G401 (cell line): ENCODE results near the gene NFKBIB. TPM values are rescaled to one million over a fixed set of nuclear protein-coding genes. Genes with fewer than 3 reads are reported as not detected.
"Not testable (repeated sequence)": the region's sequence is repeated elsewhere in the genome, so short reads cannot be mapped to it uniquely, and the experiment has no call there.

Experiments
- DNase-seq: peaks from one replicate; pipeline ENCODE4 v3.0.0-alpha.2; 2015; ENCODE audit warnings: low spot score
- in situ Hi-C: cut with HindIII; loops from 2 replicates; pipeline ENCODE4 v1.10.0; 2016; ENCODE audit warnings: low sequenced_read_pairs, mixed read lengths
- total RNA-seq: library from RNA; depleted of rRNA; stranded (reverse); fragments of >200 nt; shearing (Covaris generic); gene quantifications from 2 replicates; pipeline ENCODE4 v1.2.3, GENCODE V29; 2014; rRNA removed

The NFKBIB gene, protein sequence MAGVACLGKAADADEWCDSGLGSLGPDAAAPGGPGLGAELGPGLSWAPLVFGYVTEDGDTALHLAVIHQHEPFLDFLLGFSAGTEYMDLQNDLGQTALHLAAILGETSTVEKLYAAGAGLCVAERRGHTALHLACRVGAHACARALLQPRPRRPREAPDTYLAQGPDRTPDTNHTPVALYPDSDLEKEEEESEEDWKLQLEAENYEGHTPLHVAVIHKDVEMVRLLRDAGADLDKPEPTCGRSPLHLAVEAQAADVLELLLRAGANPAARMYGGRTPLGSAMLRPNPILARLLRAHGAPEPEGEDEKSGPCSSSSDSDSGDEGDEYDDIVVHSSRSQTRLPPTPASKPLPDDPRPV
- total RNA-seq, result 48.1 and 63.2 TPM in 2 replicates

DNA sequence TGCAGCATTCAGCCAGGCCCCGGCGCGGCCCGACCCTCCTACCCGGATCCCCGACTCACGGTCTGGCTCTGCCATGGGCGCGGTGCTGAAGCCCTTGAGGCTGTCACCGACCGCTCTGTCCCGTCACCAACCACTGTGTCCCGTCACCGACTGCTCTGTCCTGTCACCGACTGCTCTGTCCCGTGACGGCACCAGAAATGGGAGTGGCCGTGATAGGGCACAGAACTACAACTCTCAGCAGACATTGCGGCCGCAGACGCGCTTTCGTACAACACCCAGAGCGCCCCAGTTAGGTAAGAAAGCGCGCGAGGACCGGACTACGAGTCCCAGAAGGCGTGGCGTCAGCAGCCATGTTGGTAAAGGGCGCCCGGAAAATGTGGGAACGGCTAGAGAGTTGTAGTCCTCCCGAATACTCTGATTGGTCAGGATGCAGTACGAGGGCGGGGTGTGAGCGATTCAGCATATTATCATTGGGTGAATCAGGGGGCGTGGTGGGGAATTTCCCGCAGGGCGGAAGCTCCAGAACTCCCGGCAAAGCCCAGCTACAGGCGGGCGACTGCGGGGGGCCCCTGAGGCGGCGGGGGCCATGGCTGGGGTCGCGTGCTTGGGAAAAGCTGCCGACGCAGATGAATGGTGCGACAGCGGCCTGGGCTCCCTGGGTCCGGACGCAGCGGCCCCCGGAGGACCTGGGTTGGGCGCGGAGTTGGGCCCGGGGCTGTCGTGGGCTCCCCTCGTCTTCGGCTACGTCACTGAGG, at the start of gene NFKBIB, which contains the start of gene SIRT2:
Gene NFKBIB, plus strand, starts transcription at position 523 of the 755 bp plus-strand sequence. Its CDS starts 64 bp downstream, at position 587.
Gene SIRT2, minus strand, starts transcription at position 172 of the 755 bp plus-strand sequence. Its CDS starts 97 bp downstream, at position 75.
- DNase-seq, result peak; percentile 100
- in situ Hi-C loops, result no loop called here

DNA sequence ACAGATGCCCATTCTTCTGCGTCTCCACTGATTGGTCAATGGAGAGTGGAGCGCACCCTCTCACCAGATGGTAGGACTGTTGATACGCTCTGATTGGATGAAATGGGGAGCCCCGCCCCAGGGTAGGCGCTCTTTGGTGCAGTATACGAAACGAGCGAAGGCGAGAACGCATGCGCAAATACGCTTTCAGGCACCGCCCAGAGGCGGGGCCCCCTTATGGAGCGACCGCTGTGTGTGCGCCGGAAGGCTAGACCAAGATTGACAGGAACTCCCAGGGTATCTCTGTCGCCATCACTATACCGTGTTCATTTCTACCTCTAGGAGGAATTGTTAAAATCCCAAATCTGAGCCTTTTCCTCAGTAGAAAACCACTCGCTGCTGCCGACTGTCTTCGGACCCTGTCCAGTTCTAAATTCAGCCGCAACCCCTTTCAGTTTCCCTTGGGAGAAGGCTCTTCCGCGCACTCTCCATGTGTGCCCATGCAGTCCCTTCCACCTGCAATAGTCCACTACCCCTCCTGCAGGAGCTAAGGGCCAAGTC, 49.3 kb upstream of the NFKBIB start:
- in situ Hi-C loops, result no loop called here

DNA sequence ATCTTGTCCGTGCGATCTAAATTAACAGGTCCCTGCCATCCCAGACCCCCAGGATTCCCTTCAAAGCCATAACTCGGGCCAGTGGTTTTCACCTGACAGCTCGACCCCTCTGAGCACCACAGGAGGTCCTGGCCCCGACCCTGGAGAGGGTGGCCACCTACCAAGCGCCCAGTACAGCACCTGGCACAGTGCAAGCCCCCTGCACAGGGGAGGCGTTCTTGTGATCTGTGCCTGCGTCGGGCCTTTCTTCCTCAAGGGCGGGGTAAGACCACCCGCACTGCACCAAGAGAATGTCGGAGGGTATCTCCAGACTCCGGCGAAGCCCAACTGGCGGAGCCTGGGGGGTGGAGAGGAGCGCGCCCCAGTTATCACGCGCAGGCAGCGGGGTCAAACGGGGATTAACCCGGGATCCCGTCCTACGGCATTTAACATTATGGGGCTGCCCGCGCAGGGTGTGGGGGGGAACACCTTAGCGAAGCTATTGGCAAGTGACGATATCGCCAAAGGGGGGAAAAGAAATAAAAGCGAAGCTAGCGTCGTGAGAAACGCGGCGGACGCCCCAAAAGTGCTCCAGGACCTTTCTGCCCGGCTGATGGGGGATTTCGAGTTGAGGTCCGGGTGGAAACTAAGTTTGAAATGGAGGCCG, 48.7 kb upstream of the NFKBIB start:
- DNase-seq, result no peak
- in situ Hi-C loops, result no loop called here

More for the DNA sequence above, 49.3 kb upstream of the NFKBIB start:
- no peak for DNase-seq

DNA sequence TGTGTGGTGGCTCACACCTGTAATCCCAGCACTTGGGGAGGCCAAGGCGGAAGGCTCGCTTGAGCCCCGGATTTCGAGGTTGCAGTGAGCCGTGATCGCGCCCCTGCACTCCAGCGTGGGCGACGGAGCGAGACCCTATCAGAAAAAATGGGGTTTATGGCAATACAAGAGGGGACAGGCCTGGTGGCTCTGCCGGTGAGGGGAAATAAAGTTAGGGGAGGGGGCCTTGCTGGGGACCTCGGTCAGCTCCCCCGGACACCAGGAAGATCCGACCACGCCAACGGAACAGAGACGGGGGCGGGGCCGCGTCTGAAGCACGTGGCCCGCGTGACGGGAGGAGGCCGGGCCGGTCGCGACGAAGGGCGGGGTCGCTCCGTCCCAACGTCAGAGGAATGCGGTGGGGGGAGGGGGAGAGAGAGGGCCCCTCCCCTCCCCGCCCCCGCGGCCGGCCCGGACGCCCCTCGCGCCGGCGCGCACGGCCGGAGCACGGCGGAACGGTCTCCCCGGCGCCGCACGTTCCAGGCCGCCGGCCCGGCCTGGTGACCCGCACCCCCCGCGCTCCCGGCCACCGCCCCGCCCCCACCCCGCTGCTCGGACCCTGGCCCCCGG, 48.0 kb upstream of the NFKBIB start:
- DNase-seq, result peak; percentile 91
- in situ Hi-C loops, result no loop called here

DNA sequence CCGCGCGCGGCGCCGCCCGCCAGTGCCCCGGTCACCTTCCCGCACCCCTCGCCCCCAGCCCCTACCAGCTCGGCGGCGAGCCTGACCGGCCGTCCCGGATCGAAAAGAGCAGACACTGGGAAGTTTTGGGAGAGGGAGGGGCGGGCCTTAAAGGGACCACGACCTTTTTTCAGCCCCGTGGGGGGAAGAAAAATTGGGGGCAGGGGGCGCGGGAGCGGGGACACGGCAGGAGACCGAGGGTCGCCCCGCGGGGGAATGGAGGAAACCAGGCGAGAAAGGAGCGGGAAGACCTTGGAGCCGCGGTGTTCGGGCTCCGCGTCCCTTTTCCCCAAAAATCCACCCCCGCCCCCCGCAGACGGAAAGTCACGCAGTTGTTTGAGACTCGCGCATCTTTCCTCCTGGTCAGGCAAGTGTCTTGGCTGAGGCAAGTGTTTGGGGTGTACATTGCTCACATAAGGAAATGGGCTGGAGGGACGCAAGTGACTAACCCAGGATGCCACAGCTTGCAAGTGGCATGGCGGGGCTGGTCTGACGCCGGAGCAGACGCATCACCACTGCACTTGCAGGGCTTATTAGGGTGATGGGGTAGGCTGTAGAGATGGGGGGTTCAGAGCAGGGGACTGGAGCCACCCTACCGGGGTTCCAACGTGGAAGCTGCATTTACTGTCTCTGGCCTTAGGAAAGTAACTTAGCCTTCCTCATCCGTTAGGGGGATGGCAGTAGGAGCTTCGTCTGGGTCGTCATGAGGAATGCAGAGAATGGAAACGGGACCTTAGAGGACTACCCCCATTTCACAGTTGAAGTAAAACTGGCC, 47.3 kb upstream of the NFKBIB start:
- DNase-seq, result peak; percentile 55
- in situ Hi-C loops, result no loop called here

DNA sequence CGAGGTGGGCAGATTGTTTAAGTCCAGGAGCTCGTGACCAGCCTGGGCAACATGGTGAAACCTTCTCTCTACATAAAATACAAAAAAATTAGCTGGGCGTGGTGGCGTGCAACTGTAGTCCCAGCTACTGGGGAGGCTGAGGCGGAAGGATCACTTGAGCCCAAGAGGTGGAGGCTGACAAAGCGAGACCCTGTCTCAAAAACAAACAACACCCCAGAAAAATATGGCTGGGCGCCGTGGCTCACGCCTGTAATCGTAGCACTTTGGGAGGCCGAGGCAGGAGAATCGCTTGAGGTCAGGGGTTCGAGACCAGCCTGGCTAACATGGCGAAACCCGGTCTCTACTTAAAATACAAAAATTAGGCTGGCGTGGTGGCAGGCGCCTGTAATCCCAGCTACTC, 46.6 kb upstream of the NFKBIB start:
- no peak for DNase-seq
- in situ Hi-C loops, result no loop called here

DNA sequence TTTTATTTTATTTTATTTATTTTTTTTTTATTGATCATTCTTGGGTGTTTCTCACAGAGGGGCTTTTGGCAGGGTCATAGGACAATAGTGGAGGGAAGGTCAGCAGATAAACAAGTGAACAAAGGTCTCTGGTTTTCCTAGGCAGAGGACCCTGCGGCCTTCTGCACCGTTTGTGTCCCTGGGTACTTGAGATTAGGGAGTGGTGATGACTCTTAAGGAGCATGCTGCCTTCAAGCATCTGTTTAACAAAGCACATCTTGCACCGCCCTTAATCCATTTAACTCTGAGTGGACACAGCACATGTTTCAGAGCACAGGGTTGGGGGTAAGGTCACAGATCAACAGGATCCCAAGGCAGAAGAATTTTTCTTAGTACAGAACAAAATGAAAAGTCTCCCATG, 44.8 kb upstream of the NFKBIB start:
- in situ Hi-C loops, result not testable (repeated sequence)

DNA sequence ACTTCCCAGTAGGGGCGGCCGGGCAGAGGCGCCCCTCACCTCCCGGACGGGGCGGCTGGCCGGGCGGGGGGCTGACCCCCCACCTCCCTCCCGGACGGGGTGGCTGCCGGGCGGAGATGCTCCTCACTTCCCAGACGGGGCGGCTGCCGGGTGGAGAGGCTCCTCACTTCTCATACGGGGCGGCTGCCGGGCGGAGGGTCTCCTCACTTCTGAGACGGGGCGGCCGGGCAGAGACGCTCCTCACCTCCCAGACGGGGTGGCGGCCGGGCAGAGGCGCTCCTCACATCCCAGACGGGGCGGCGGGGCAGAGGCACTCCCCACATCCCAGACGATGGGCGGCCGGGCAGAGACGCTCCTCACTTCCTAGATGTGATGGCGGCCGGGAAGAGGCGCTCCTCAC, 44.0 kb upstream of the NFKBIB start:
- in situ Hi-C loops, DNase-seq: not testable (repeated sequence)

More for the DNA sequence above, 44.8 kb upstream of the NFKBIB start:
- not testable (repeated sequence) for DNase-seq

DNA sequence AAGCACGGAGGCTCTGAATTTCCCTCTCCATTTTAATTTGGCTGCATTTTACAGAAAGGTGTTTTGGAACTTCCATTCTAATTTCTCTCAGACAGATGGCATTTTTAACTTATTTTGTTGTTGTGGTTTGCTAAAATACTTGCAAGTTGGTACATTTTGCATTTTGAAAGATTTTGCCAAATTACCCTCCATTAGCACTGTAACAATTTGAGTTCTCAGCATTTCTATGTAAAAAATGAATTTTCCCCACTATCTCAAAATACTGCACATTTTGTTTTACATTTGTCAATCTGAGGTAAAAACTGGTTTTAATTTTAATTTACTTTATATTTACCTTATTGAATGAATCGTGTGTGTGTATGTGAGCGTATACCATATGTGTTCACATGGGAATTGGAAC, 43.0 kb upstream of the NFKBIB start:
- DNase-seq, result no peak
- in situ Hi-C loops, result no loop called here

DNA sequence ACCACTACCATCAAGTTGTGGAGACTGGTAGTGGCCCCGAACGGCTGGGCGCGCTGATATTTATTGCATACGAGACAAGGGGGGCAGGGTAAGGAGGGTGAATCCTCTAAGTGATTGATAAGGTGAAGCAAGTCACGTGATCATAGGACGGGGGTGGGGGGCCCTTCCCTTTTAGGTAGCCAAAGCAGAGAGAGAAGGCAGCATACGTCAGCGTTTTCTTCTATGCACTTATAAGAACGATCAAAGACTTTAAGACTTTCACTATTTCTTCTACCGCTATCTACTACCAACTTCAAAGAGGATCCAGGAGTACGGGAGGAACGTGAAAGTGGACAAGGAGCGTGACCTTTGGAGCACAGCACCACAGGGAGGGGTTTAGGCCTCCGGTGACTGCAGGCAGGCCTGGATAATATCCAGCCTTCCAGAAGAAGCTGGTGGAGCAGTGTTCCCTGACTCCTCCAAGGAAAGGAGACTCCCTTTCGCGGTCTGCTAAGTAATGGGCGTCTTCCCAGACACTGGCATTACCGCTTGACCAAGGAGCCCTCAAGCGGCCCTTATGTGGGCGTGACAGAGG, 40.1 kb upstream of the NFKBIB start:
- in situ Hi-C loops, DNase-seq: not testable (repeated sequence)

DNA sequence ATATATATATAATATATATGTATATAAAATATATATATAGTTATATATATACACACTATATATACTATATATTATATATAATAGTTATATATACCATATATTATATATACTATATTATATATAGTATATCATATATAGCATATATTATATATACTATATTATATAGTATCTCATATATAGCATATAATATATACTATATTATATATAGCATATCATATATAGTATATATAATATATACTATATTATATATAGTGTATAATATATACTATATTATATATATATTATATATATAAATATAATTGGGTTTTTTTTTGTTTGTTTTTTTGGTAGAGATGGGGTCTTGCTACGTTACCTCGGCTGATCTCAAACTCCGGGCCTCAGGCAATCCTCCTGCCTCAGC, 38.4 kb upstream of the NFKBIB start:
- DNase-seq, result no peak
- in situ Hi-C loops, result no loop called here

DNA sequence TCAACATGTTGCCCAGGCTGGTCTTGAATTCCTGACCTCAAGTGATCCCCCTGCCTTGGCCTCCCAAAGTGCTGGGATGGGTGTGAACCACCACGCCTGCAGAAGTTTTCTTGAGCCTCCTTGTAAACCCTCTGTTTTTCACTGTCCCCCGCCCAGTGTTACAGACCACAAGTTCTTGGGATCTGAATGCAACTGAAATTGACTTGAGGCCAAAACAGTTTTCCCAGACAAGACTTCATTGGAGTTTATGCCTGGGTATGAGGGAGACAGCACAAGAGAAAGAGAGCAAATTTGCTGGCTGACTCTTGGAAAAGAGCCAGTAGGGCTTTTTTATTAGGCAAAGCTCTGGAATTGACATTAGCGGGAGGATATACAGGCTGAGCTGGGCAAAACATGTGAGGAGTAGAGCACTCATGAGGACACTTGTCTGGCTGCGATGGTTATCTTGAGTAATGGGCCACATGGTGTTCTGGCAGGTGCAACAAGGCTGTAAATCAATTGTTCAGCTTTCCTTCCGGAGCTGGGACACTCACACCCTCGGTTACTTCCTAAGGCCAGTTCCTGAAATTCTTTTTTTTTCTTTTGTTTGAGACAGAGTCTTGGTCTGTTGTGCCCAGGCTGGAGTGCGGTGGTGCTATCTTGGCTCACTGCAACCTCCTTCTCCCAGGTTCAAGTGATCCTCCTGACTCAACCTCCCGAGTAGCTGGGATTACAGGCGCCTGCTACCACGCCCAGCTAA, 37.3 kb upstream of the NFKBIB start:
- DNase-seq, result no peak
- in situ Hi-C loops, result no loop called here

DNA sequence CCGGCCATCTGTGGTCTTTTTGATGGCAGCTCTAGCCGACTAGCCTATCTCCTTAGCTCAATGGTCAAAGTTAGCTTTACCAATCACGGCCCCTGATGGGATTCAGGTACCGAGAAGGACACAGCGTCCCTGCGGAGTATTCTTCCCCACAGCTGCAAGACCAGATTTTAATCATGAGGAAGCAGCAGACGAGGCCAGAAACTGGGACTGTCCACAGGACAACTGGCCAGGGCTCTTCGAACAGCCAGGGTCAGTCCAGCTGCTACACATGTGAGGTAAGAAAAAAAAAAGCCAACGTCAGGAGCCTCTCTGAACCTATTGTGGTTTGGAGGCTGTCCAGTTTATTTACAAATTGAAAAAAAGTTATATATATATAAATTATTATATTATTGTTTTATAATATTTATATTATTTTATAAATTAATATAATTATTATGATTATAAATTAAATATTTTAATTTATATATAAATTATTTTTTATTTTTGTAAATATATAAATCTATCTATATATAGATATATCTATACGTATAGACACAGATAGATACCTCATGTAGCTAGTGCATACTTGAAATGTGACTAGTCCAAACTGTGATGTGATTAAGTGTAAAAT, 32.5 kb upstream of the NFKBIB start:
- no peak for DNase-seq
- in situ Hi-C loops, result no loop called here

DNA sequence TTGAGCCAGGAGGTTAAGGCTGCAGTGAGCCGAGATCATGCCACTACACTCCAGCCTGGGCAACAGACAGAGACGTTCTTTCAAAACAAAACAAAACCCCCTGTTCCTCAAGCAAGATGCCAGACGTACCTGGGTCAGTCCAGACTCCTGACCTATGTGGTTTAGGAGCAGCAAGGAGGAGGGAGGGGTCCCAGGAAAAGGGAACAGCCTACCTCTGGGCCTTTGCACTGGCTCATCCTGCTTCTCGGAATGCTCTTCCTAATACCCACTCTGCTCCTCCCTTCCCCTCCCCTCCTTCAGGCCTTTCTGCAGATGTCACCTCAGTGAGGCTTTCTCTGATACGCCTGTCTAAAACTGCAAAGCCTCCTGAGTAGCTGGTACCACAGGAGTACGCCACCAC, 31.2 kb upstream of the NFKBIB start:
- no peak for DNase-seq
- in situ Hi-C loops, result no loop called here

DNA sequence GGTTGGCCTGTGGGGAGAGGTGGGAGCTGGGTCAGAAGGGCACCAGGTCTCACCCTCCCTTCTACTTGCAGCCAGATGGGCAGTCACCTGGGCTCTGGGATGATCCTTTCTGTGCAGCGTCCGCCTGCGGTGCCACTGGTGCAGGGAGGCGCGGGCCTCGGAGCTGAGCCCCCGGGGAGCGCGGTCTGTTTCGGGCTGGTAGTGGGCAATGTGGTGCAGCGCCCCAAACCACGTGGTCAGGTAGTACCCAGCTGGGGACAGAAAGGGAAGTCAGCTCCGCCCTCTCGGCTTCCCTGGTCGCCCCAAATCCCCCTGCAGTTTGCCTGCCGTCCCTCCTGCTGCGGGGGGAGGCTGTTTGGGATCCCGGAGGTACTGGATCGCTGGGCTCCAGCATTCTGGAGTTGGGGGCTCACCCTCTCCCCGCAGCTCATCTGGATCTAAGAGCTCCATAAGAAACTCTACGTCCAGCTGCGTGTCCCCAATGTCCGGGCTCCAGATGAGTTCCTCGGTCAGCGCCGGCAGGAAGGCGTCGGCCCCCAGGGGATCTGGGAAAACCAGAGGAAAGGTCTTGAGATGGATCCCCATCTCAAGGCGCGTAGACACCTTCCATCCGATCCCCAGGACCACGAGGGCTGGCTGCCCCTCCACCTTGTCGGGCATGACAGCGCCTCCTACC, 30.5 kb upstream of the NFKBIB start:
- DNase-seq, result peak; percentile 35
- in situ Hi-C loops, result no loop called here

DNA sequence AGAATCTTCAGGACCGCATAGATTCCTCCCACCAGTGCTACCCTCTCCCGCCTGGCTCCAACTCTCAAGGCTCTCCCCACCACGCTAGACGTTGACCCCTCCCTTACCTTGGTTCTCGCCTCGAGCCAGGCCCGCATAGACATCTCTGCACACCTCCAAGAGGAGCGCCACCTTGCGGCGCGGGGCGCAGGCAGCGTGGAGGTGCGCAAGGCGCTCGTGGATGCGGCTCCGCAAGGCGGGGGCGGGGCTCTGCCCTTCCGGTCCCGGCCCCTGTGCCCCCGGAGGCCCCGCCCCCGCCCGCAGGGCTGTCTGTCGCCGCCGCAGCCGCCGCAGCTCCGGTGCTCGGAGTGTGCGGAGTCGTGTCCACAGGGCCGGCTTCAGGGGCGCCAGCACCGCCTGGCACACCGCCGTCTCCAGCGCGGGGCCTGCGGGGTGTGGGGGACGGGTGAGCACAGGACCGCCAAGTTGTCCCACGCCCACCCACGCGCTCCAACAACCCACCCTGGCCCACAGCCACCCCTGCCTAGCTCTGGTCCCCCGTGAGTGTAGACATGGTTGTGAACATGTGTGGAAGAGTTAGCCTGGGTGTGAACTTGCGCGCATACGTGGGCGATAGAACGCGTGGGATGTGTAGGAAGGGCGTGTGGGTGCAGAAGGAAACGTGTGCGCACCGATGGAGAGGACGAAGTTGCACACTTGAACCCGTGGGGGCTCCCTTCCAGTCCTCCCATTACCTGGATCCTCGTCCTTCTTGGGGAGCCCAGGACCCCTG, 29.7 kb upstream of the NFKBIB start:
- in situ Hi-C loops, result no loop called here
- peak; percentile 91 for DNase-seq
